GM23338 (cell line): Measurements from ENCODE around the gene MRPL57. TPM values are rescaled to one million over a fixed set of nuclear protein-coding genes. Genes with fewer than 3 reads are reported as not detected.

Experiments
- ATAC-seq: fragments of 200-7000 bp; cut with Tn5 transposase; 3 replicates; pipeline ENCODE4 v1.9.1; 2020
- DNase-seq: peaks from one replicate; pipeline ENCODE4 v3.0.0-alpha.2; 2015; ENCODE audit warnings: low spot score
- H2AFZ ChIP-seq: fragments of 200-600 bp; sonication (generic); 2 replicates; pipeline ENCODE4 v1.8.0; 2016; ENCODE audit warnings: antibody characterized with exemption, mild to moderate bottlenecking, moderate library complexity
- H3F3A ChIP-seq: fragments of 200-600 bp; sonication (generic); replicated peaks from 2 replicates; pipeline ENCODE4 v1.8.0; 2017; ENCODE audit warnings: antibody characterized with exemption, mixed run types, low read depth
- H3K27ac ChIP-seq: fragments of 200-600 bp; sonication (generic); 2 replicates; pipeline ENCODE4 v1.6.1; 2016; ENCODE audit warnings: low read depth
- H3K27me3 ChIP-seq: fragments of 200-600 bp; sonication (generic); 2 replicates; pipeline ENCODE4 v1.8.0; 2016; ENCODE audit warnings: mild to moderate bottlenecking, mixed run types, moderate library complexity; ENCODE audit not compliant: insufficient read depth
- H3K36me3 ChIP-seq: fragments of 200-600 bp; sonication (generic); 2 replicates; pipeline ENCODE4 v1.8.0; 2016; ENCODE audit warnings: mild to moderate bottlenecking; ENCODE audit not compliant: insufficient read depth
- H3K4me1 ChIP-seq: fragments of 200-600 bp; sonication (generic); 2 replicates; pipeline ENCODE4 v1.8.0; 2016; ENCODE audit warnings: mild to moderate bottlenecking, moderate library complexity; ENCODE audit not compliant: insufficient read depth
- H3K4me2 ChIP-seq: fragments of 200-600 bp; sonication (generic); 2 replicates; pipeline ENCODE4 v1.7.1; 2017; ENCODE audit warnings: mixed run types
- H3K4me3 ChIP-seq: fragments of 200-600 bp; sonication (generic); 2 replicates; pipeline ENCODE4 v1.6.1; 2016; ENCODE audit warnings: mixed run types
- H3K79me2 ChIP-seq: fragments of 200-600 bp; sonication (generic); replicated peaks from 2 replicates; pipeline ENCODE4 v1.8.0; 2017; ENCODE audit warnings: mild to moderate bottlenecking; ENCODE audit not compliant: insufficient read depth
- H3K9me2 ChIP-seq: fragments of 200-600 bp; sonication (generic); 2 replicates; pipeline ENCODE4 v1.8.0; 2017; ENCODE audit not compliant: insufficient read depth
- H4K20me1 ChIP-seq: fragments of 200-600 bp; sonication (generic); replicated peaks from 2 replicates; pipeline ENCODE4 v1.8.0; 2017; ENCODE audit warnings: mild to moderate bottlenecking; ENCODE audit not compliant: insufficient read depth
- H3K27ac Mint-ChIP-seq: 2 replicates; pipeline ENCODE4 v1.8.0; 2020; ENCODE audit warnings: inconsistent platforms, mild to moderate bottlenecking, moderate library complexity, mixed read lengths
- H3K27me3 Mint-ChIP-seq: 3 replicates; pipeline ENCODE4 v1.8.0; 2022; ENCODE audit warnings: low read depth, mild to moderate bottlenecking, moderate library complexity, mixed read lengths, inconsistent platforms; ENCODE audit not compliant: insufficient read depth, poor library complexity
- H3K36me3 Mint-ChIP-seq: 3 replicates; pipeline ENCODE4 v1.8.0; 2021; ENCODE audit warnings: low read depth, mild to moderate bottlenecking, inconsistent platforms, moderate library complexity, mixed read lengths
- H3K4me1 Mint-ChIP-seq: 3 replicates; pipeline ENCODE4 v1.8.0; 2020; ENCODE audit warnings: mild to moderate bottlenecking, inconsistent platforms, mixed read lengths
- H3K4me3 Mint-ChIP-seq: 3 replicates; pipeline ENCODE4 v1.8.0; 2021; ENCODE audit warnings: moderate library complexity, mild to moderate bottlenecking, inconsistent platforms, mixed read lengths
- H3K9me3 Mint-ChIP-seq: 3 replicates; pipeline ENCODE4 v1.8.0; 2020; ENCODE audit warnings: moderate library complexity, mild to moderate bottlenecking, inconsistent platforms, mixed read lengths
- CREB1 ChIP-seq: fragments of 250-450 bp; sonication (Bioruptor Pico); IDR thresholded peaks from 2 replicates; pipeline ENCODE4 v1.5.0; 2020; ENCODE audit warnings: low read depth, mild to moderate bottlenecking, moderate library complexity
- EZH2 ChIP-seq: fragments of 200-600 bp; sonication (generic); IDR thresholded peaks from one replicate; pipeline ENCODE4 v1.8.0; 2017; ENCODE audit warnings: antibody characterized with exemption, mild to moderate bottlenecking, low read depth; ENCODE audit not compliant: unreplicated experiment
- EZH2phosphoT487 ChIP-seq: fragments of 200-600 bp; sonication (generic); IDR thresholded peaks from one replicate; pipeline ENCODE4 v1.8.1; 2018; ENCODE audit warnings: antibody characterized with exemption; ENCODE audit not compliant: unreplicated experiment
- JUNB ChIP-seq: IDR thresholded peaks from one replicate; pipeline ENCODE4 v1.6.1; 2016; ENCODE audit warnings: antibody characterized with exemption; ENCODE audit not compliant: unreplicated experiment
- POLR2AphosphoS5 ChIP-seq: IDR thresholded peaks from 2 replicates; pipeline ENCODE4 v1.6.1; 2016; ENCODE audit warnings: antibody characterized with exemption, low read depth
- STAT1 ChIP-seq: IDR thresholded peaks from one replicate; pipeline ENCODE4 v1.6.1; 2016; ENCODE audit warnings: antibody characterized with exemption; ENCODE audit not compliant: unreplicated experiment
- ZNF114 ChIP-seq: fragments of 250-450 bp; sonication (Bioruptor Pico); IDR thresholded peaks from 2 replicates; pipeline ENCODE4 v1.5.0; 2020; ENCODE audit warnings: mild to moderate bottlenecking, moderate library complexity
- ZNF331 ChIP-seq: fragments of 250-450 bp; sonication (Bioruptor Pico); IDR thresholded peaks from 2 replicates; pipeline ENCODE4 v1.5.0; 2020; ENCODE audit warnings: low read depth, mild to moderate bottlenecking, moderate library complexity
- polyA plus RNA-seq: library from polyadenylated mRNA; unstranded; fragments of >200 nt; fragmentation: Nextera tagmentation; extraction: Ambion mirVana; gene quantifications from 2 replicates; pipeline ENCODE4 v1.2.1, GENCODE V29; 2016
- total RNA-seq: library from RNA; depleted of rRNA; stranded (reverse); fragments of >200 nt; shearing (Covaris generic); gene quantifications from 2 replicates; pipeline ENCODE4 v1.2.3, GENCODE V29; 2014
- TF ChIP-seq, protein P1 (sequence below): IDR thresholded peaks from 2 replicates; pipeline ENCODE4 v1.6.1; 2016; ENCODE audit warnings: antibody characterized with exemption
- TF ChIP-seq, protein P2 (sequence below), 2 experiments: fragments of 200-600 bp in 1 of 2; sonication (generic) in 1 of 2; conservative IDR thresholded peaks; 2 replicates each; pipeline versions ENCODE4 v1.5.1 to v1.6.1; 2016 to 2017; ENCODE audit warnings: antibody characterized with exemption in 2 of 2, low read depth in 2 of 2, mild to moderate bottlenecking in 2 of 2, moderate library complexity in 1 of 2
- TF ChIP-seq, protein P3 (sequence below): IDR thresholded peaks from one replicate; pipeline ENCODE4 v1.6.1; 2018; ENCODE audit warnings: antibody characterized with exemption; ENCODE audit not compliant: unreplicated experiment

Gene MRPL57
- total and polyA plus RNA-seq, 2 experiments from 2014 or later, result 41.6 to 110 TPM

DNA sequence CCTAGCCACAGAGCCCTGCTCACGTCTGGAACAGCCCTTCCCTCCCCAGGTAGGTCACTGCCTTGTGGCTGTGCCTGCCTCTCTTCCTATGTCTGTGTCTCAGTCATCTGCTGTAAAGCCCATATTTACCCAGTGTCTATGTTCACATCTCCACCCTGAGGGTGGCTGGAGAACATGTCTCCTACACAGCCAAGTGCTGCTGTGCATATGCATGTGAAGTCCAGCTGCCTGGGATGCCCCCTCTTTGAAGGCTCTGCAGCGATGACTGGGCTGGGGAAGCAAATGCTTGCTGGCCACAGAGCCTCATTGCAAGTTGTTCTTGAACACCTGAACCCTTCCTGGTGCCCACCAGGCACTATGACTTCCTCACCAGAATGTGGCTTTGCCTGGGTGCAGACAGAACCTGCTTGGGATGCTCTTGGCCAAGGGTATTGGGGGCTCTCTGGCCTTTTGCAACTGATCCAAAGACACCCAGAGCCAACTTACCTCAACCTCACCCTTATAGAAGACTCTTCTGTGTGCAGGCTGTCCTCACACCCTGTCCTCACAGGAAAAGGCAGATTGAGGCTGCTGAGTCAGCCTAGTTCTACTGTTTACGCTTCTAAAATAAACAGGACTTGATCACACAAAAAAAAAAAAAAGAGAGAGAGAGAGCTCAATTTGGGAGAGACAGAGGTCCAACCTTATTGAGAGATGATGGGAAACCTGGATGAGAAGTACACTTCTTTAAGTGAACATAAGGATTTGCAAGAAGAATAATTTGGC lies 26.5 kb downstream of the MRPL57 start (continued):
- TF ChIP-seq EZH2, result no peak
- TF ChIP-seq JUNB, result no peak

DNA sequence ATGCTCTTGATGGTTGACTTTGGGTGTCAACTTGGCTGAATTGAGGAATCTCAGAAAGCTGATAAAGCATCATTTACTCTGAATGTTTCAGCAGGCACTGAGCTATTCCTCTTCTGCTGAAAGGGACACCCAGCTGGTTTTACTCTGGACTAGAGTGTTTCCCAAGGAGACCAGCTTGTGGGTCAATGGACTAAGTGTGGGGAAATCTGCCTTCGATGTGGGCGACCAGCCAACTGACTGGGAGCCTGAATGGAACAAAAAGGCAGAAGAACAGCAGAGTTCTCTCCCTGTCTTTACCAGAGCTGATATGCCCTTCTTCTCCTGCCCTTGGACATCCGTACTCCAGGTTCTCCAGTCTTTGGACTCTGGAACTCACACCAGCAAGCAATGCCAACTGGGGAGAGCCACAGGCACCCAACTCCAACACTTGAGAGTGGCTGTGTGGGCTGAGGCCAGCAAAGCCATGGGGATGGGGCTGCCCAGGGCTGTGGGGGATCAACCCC lies 32.2 kb downstream of the MRPL57 start:
- TF ChIP-seq POLR2AphosphoS5 (no peak), JUNB (no peak), ZNF331 (no peak), STAT1 (no peak), EZH2 (no peak), ZNF114 (no peak), EZH2phosphoT487 (no peak)
- TF ChIP-seq, protein P1, sequence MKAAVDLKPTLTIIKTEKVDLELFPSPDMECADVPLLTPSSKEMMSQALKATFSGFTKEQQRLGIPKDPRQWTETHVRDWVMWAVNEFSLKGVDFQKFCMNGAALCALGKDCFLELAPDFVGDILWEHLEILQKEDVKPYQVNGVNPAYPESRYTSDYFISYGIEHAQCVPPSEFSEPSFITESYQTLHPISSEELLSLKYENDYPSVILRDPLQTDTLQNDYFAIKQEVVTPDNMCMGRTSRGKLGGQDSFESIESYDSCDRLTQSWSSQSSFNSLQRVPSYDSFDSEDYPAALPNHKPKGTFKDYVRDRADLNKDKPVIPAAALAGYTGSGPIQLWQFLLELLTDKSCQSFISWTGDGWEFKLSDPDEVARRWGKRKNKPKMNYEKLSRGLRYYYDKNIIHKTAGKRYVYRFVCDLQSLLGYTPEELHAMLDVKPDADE, result no peak
- Mint-ChIP-seq H3K36me3 (peaks cover 23% of the 10 kb centered on the region), H3K27me3 (peaks cover 14% of the 10 kb centered on the region), H3K9me3 (peaks cover 51% of the 10 kb centered on the region), H3K4me1 (no peaks in the 10 kb centered on the region), H3K27ac (no peak overlapping the region), H3K4me3 (no peak overlapping the region)
- Histone ChIP-seq H3K4me1 (no peaks in the 10 kb centered on the region), H3K36me3 (no peaks in the 10 kb centered on the region), H4K20me1 (no peaks in the 10 kb centered on the region), H3K9me2 (0 out of 2 replicates have a peak, but pooled peaks cover 4% of the 10 kb centered on the region), H3K27ac (no peak overlapping the region), H3K79me2 (no peaks in the 10 kb centered on the region), H3K4me2 (no peak overlapping the region), H3F3A (peaks cover 11% of the 10 kb centered on the region), H2AFZ (no peak overlapping the region), H3K4me3 (no peak overlapping the region), H3K27me3 (no peaks in the 10 kb centered on the region)
- no peak for ATAC-seq
- no peak for DNase-seq

DNA sequence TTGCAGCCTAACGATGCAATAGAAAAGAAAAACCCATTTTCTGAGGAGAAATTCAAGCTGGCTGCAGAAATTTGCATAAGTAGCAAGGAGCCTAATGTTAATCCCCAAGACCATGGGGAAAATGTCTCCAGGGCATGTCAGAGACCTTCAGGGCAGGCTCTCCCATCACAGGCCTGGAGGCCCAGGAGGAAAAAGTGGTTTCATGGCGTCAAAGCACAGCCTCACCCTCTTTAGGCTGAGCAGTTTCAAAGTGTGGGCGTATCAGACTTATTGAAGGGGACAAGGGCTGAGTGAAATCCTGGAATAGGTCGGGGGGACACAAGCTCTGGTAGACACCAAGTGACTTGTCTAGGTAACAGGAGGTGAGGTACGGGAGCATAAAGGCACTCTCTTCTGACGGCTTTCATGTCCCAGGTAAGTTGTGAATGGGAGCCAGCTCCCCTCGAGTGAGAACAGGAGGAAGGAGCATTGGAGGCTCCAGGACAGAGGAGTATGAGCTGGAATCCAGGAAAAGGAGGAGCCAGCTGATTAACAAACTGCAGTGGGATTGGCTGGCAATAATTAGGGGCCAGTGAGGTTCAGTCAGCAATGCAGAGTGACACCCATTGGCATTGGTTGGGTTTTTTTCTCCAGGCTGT lies 35.8 kb downstream of the MRPL57 start:
- ATAC-seq, result no peak
- no peak for DNase-seq
- H3K9me3 Mint-ChIP-seq, result peaks cover 38% of the 10 kb centered on the region
- TF ChIP-seq ZNF331 (no peak), EZH2 (no peak), CREB1 (no peak), ZNF114 (no peak), POLR2AphosphoS5 (no peak)
- TF ChIP-seq, protein P2, sequence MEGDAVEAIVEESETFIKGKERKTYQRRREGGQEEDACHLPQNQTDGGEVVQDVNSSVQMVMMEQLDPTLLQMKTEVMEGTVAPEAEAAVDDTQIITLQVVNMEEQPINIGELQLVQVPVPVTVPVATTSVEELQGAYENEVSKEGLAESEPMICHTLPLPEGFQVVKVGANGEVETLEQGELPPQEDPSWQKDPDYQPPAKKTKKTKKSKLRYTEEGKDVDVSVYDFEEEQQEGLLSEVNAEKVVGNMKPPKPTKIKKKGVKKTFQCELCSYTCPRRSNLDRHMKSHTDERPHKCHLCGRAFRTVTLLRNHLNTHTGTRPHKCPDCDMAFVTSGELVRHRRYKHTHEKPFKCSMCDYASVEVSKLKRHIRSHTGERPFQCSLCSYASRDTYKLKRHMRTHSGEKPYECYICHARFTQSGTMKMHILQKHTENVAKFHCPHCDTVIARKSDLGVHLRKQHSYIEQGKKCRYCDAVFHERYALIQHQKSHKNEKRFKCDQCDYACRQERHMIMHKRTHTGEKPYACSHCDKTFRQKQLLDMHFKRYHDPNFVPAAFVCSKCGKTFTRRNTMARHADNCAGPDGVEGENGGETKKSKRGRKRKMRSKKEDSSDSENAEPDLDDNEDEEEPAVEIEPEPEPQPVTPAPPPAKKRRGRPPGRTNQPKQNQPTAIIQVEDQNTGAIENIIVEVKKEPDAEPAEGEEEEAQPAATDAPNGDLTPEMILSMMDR (conservative IDR thresholded peaks at IDR 0.05; ENCODE audit: low read depth in 2 of 2), result no peak
- TF ChIP-seq, protein P3, sequence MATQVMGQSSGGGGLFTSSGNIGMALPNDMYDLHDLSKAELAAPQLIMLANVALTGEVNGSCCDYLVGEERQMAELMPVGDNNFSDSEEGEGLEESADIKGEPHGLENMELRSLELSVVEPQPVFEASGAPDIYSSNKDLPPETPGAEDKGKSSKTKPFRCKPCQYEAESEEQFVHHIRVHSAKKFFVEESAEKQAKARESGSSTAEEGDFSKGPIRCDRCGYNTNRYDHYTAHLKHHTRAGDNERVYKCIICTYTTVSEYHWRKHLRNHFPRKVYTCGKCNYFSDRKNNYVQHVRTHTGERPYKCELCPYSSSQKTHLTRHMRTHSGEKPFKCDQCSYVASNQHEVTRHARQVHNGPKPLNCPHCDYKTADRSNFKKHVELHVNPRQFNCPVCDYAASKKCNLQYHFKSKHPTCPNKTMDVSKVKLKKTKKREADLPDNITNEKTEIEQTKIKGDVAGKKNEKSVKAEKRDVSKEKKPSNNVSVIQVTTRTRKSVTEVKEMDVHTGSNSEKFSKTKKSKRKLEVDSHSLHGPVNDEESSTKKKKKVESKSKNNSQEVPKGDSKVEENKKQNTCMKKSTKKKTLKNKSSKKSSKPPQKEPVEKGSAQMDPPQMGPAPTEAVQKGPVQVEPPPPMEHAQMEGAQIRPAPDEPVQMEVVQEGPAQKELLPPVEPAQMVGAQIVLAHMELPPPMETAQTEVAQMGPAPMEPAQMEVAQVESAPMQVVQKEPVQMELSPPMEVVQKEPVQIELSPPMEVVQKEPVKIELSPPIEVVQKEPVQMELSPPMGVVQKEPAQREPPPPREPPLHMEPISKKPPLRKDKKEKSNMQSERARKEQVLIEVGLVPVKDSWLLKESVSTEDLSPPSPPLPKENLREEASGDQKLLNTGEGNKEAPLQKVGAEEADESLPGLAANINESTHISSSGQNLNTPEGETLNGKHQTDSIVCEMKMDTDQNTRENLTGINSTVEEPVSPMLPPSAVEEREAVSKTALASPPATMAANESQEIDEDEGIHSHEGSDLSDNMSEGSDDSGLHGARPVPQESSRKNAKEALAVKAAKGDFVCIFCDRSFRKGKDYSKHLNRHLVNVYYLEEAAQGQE, result no peak

More for the DNA sequence above, 35.8 kb downstream of the MRPL57 start:
- no peaks in the 10 kb centered on the region for H3F3A ChIP-seq
- no peak overlapping the region for H3K27ac Mint-ChIP-seq
- H3K79me2 ChIP-seq, result no peaks in the 10 kb centered on the region
- no peak overlapping the region for H2AFZ ChIP-seq
- peaks cover 9% of the 10 kb centered on the region for H3K27me3 Mint-ChIP-seq
- no peak overlapping the region for H3K4me2 ChIP-seq
- H3K4me3 ChIP-seq, result no peak overlapping the region
- H3K4me1 ChIP-seq, result no peaks in the 10 kb centered on the region
- H3K27ac ChIP-seq, result no peak overlapping the region
- 0 out of 3 replicates have a peak, but pooled peaks cover 2% of the 10 kb centered on the region for H3K4me1 Mint-ChIP-seq
- H4K20me1 ChIP-seq, result no peaks in the 10 kb centered on the region
- H3K36me3 ChIP-seq, result no peaks in the 10 kb centered on the region
- H3K4me3 Mint-ChIP-seq, result no peak overlapping the region
- no peaks in the 10 kb centered on the region for H3K27me3 ChIP-seq
- H3K9me2 ChIP-seq, result 0 out of 2 replicates have a peak, but pooled peaks cover 4% of the 10 kb centered on the region
- H3K36me3 Mint-ChIP-seq, result peaks cover 16% of the 10 kb centered on the region
